ENCODE measurements around the gene ZFP1.

The ZFP1 gene

DNA sequence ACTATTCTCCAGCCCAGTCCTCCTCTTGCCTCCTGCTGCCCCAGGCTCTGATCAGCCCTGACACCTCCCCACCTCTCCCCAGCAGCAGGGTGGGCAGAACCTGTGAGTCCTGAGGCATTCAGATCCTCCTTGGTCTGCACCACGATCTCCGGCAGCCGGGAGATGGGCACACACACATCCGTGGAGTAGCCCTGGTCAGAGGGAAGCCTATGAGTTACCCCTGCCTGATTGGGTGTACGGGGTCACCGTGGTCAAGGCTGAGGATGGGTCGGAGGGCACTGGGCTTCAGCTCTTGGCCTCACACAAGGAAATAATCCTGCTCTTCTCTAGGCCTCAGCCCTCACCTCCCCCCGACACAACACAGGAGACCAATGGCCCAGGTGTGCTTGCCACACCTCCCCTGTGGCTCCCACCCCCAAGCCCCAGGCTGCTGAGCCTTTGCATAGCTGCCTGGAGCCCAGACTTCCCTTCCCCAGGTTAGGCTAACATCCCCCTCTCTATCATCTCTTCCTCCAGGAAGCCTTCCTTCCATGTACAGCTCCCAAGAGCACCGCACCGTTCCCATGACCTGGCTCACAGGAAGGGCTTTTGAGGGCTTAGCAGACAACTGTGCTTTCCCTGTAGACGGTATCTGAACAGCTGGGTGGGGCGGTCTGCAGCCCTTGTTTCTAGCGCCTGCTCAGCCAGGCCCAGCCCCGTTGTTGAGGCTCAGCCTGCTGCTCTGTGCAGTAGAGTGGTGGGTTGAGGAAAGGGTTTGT lies 35.4 kb upstream of the ZFP1 start:
- TF ChIP-seq, protein P1, sequence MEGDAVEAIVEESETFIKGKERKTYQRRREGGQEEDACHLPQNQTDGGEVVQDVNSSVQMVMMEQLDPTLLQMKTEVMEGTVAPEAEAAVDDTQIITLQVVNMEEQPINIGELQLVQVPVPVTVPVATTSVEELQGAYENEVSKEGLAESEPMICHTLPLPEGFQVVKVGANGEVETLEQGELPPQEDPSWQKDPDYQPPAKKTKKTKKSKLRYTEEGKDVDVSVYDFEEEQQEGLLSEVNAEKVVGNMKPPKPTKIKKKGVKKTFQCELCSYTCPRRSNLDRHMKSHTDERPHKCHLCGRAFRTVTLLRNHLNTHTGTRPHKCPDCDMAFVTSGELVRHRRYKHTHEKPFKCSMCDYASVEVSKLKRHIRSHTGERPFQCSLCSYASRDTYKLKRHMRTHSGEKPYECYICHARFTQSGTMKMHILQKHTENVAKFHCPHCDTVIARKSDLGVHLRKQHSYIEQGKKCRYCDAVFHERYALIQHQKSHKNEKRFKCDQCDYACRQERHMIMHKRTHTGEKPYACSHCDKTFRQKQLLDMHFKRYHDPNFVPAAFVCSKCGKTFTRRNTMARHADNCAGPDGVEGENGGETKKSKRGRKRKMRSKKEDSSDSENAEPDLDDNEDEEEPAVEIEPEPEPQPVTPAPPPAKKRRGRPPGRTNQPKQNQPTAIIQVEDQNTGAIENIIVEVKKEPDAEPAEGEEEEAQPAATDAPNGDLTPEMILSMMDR (conservative IDR thresholded peaks at IDR 0.05; ENCODE audit: low read depth, low read length), result no peak
- Histone ChIP-seq H3K4me1 (ENCODE audit: low read depth, poor library complexity, severe bottlenecking) (no peaks in the 10 kb centered on the region), H3K27me3 (ENCODE audit: insufficient read depth, low read depth) (no peaks in the 10 kb centered on the region), H3K4me2 (no peak overlapping the region), H2AFZ (ENCODE audit: low read depth) (no peak overlapping the region), H3K27ac (no peak overlapping the region), H3K4me3 (IDR thresholded peaks at IDR 0.05; ENCODE audit: insufficient read depth, low read depth, low read length) (no peak overlapping the region), H3K36me3 (ENCODE audit: insufficient read depth) (no peaks in the 10 kb centered on the region), H4K20me1 (ENCODE audit: insufficient read depth) (no peaks in the 10 kb centered on the region), H3K9ac (no peak overlapping the region), H3K79me2 (ENCODE audit: insufficient read depth, low read depth) (no peaks in the 10 kb centered on the region)

DNA sequence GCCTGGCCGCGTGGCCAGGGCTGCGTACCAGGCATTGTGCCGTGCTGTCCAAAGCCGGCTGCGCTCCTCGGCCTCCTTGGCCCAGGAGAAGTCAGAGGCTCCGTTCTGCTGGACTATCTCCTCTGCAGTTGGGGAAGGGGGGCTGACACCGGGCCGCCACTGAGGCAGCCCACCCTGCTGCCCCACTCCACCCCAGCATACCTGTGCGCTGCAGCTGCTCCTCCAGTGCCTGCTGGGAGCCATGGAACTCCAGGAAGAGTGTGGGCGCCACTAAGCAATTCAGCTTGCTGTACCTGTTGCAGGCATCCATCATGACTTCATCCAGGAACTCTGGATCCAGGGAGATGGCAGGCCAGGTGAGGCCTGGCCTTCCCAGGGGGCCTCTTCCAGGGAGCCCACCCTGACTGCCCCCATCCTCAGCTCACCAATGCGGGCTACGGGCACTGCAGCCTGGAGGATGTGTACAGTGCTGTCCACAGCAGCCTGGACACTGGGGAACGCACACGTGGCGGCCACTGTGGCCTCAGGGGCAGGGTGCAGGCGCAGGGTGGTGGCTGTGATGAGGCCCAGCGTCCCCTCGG lies 34.7 kb upstream of the ZFP1 start:
- H4K20me1 ChIP-seq (ENCODE audit: insufficient read depth), result no peaks in the 10 kb centered on the region
- H3K4me2 ChIP-seq, result no peak overlapping the region
- no peaks in the 10 kb centered on the region for H3K27me3 ChIP-seq (ENCODE audit: insufficient read depth, low read depth)
- H3K9ac ChIP-seq, result no peak overlapping the region
- no peaks in the 10 kb centered on the region for H3K36me3 ChIP-seq (ENCODE audit: insufficient read depth)
- no peak overlapping the region for H3K27ac ChIP-seq
- H3K79me2 ChIP-seq (ENCODE audit: insufficient read depth, low read depth), result no peaks in the 10 kb centered on the region
- no peak overlapping the region for H2AFZ ChIP-seq (ENCODE audit: low read depth)
- no peaks in the 10 kb centered on the region for H3K4me1 ChIP-seq (ENCODE audit: low read depth, poor library complexity, severe bottlenecking)
- no peak overlapping the region for H3K4me3 ChIP-seq (IDR thresholded peaks at IDR 0.05; ENCODE audit: insufficient read depth, low read depth, low read length)
- TF ChIP-seq, protein P1 (conservative IDR thresholded peaks at IDR 0.05; ENCODE audit: low read depth, low read length), result no peak

DNA sequence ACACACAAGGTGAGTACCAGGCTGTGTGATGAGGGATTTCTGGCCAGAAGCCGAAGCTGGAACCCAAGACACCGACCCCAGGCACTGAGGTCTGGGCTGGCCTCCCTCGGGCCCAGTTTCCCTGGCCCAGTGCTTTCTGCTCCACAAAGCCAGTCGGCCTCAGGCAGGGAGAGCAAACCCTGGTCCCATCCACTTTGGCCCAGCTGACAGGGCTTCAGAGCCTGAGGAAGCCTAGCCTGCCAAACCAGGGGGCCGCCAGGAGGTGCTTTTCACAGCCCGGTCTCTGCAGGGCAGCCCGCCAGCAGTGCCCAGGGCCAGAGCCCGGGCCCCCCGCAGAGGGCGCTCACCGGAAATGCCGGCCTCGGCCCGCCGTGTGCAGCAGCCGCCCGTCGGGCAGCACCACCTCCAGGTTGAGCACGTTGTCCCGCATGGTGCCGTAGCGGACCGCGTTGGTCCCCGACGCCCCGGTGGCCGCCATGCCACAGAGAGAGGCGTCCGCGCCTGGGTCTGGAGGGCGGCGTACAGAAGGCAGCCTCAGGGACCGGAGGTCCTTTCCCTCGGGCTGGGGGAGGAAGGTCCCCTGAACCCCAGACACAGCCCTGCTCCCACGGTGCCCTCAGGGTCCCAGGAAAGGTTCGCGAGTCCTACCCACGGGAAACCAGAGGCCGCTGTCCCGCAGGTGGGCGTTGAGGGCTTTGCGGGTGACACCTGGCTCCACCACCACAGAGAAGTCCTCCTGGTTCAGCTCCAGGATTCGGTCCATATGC lies 34.0 kb upstream of the ZFP1 start:
- Histone ChIP-seq H3K9ac (no peak overlapping the region), H2AFZ (ENCODE audit: low read depth) (no peak overlapping the region), H3K79me2 (ENCODE audit: insufficient read depth, low read depth) (no peaks in the 10 kb centered on the region), H3K27ac (no peak overlapping the region), H3K4me1 (ENCODE audit: low read depth, poor library complexity, severe bottlenecking) (no peaks in the 10 kb centered on the region), H3K4me3 (IDR thresholded peaks at IDR 0.05; ENCODE audit: insufficient read depth, low read depth, low read length) (no peak overlapping the region), H3K27me3 (ENCODE audit: insufficient read depth, low read depth) (no peaks in the 10 kb centered on the region), H3K36me3 (ENCODE audit: insufficient read depth) (no peaks in the 10 kb centered on the region), H3K4me2 (no peak overlapping the region), H4K20me1 (ENCODE audit: insufficient read depth) (no peaks in the 10 kb centered on the region)
- TF ChIP-seq, protein P1 (conservative IDR thresholded peaks at IDR 0.05; ENCODE audit: low read depth, low read length), result no peak

DNA sequence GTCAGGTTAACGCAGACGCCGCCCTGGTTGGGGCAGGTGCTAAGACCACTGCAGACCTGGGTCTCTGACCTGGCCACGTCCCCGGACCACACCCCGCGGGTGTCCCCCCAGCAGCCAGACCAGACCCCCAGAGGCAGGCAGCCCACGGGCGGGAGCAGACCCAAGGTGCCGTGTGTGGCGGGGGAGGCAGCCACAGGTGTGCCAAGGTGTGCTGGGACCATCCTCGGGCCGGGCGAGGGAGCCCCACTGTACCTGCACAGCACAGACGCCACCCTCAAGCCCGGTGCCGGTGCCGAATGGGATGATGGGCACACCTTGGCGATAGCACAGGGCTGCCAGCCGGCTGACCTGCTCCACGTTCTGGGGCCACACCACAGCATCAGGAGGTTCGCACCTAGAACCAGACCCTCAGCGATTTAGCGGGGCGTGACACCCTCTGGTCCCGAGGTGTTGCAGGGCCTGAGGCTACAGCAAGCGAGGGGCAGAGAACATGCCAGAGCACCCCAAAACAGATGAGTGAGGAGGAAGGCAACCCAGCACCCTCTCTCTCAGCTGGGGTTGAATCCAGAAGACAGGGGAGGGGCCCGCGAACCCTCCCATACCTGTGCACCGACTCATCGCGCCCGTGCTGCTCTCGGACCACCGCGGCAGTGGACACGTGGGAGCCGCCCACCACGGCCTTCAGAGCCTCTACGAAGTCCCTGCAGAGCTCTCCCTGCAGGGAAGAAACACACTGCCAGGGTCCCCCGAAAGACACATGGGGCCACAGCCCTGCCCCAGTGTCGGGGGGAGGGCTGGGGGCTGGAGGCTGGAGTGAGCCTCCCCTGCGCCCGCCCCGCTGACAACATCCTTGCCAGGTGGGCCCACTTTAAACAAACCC lies 33.1 kb upstream of the ZFP1 start:
- H3K4me3 ChIP-seq (IDR thresholded peaks at IDR 0.05; ENCODE audit: insufficient read depth, low read depth, low read length), result no peak overlapping the region
- H4K20me1 ChIP-seq (ENCODE audit: insufficient read depth), result no peaks in the 10 kb centered on the region
- no peak overlapping the region for H2AFZ ChIP-seq (ENCODE audit: low read depth)
- no peak overlapping the region for H3K4me2 ChIP-seq
- no peaks in the 10 kb centered on the region for H3K4me1 ChIP-seq (ENCODE audit: low read depth, poor library complexity, severe bottlenecking)
- no peaks in the 10 kb centered on the region for H3K79me2 ChIP-seq (ENCODE audit: insufficient read depth, low read depth)
- no peak overlapping the region for H3K9ac ChIP-seq
- H3K27me3 ChIP-seq (ENCODE audit: insufficient read depth, low read depth), result no peaks in the 10 kb centered on the region
- TF ChIP-seq, protein P1 (conservative IDR thresholded peaks at IDR 0.05; ENCODE audit: low read depth, low read length), result no peak
- H3K27ac ChIP-seq, result no peak overlapping the region
- H3K36me3 ChIP-seq (ENCODE audit: insufficient read depth), result no peaks in the 10 kb centered on the region

All from KMS-11 (cell line).